NCI-H146 (cell line): ENCODE data around the gene RNF4.

Experiments
- DNase-seq: peaks from one replicate; lab custom pipeline; 2025; lab: John Stamatoyannopoulos, UW

Gene RNF4

GRCh38 chr4:2437475-2438215 lies 31.3 kb upstream of the RNF4 start:
- DNase-seq: no peak

GRCh38 chr4:2438822-2439718 lies 29.8 kb upstream of the RNF4 start:
- DNase-seq: no peak

DNA sequence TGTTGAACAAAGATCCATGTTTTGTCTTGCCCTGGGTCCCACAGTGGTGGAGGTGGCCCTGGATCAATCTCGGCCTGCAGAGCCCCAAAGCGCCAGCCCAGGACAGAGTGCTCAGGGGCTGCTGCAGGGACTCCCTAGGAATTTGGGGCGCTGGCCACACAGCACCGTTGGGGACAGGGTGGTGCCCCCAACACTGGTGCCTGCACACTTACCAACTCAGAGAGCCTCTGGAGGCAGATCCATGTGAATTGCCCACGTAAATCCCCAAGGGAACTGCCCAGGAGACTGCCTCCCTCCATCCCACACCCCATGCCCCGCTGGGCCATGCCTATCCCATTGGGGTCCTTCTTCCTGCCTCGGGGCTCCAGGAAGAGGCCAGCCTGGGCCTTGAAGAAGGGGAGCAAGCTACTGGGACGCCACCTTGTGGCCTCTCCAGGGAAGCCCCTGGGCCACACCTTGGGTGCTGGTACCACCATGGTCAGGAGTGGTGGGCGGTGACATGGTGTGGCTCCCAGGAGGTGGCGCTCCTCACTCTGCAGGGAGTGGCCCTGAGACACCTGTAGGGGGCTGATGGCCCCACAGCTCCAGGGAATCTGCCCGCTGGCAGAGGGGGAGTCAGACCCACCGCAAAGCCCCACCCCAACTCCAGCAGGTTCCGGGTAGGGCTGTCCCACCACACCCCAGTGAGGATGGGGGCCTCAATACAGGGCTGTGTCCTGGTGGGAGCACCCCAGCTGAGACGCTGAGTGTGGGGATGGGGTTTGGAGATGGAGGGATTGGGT lies 27.3 kb upstream of the RNF4 start:
- peak; percentile 82 for DNase-seq

DNA sequence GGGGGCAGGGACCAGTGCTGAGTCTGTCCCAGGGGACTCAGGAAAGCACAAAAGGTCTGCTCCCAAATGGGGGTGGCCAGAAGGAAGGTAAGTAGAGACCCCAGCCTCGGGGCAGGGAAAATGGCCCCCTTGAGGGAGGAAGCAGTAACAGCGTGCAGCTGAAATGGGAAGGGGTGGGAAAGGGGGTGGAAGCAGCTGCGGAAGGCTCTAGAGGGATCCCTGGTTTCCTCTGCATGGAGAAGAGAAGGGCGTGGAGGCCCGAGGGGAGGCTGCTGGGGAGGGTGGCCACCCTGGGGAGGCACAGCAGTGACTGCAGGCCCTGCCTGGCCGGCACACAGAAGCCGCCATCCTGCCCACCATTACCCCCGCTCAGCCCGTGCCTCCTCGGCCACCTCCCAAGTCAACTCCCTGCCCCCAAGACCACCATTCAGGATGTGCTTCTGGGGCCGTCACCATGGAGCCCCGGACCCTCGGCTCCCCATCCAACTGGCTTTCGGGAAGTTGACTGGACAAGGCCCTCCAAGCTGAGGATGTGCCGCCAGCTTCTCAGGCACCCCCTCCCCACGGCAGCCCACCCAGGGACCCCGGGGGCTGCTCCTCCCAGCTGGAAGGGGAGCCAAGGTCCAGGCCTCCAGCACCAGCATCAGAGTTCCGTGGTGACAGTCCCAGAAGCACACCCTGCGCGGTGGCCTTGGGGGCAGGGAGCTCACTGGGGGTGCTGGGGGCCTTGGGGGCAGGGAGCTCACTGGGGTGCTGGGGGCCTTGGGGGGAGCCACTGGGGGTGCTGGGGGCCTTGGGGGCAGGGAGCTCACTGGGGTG lies 26.5 kb upstream of the RNF4 start:
- no peak for DNase-seq

DNA sequence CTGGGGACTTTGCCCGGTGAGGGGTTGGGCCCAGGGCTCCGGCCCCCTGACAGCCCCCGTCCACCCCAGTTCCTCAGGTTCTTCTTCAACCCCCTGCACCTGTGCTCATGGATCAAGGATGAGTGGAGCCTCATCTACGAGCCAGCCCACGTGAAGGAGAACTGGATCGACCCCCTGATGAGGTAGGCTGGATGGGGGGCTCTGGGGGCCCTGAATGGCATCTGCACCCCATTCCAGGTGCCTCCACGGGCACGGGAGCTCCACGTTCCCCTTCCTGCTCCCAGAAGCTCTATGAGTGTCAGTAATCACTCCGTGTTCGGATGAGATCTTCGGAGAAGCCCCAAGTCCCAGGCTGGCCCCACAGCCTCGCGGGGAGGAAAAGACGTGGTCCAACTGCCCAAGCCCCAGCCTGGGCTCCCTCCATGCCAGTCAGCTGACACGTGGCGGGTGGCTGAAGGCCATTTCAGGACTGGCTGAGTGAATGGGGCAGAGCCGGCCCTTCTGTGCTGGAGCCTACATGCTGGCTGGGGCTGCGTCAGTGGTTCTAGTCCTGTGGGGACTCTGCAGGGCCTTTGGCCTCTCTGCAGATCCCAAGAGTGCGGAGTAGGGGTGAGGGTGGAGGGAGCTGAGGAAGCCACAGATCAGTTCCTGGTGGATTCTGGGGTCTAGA lies 25.7 kb upstream of the RNF4 start:
- no peak for DNase-seq

DNA sequence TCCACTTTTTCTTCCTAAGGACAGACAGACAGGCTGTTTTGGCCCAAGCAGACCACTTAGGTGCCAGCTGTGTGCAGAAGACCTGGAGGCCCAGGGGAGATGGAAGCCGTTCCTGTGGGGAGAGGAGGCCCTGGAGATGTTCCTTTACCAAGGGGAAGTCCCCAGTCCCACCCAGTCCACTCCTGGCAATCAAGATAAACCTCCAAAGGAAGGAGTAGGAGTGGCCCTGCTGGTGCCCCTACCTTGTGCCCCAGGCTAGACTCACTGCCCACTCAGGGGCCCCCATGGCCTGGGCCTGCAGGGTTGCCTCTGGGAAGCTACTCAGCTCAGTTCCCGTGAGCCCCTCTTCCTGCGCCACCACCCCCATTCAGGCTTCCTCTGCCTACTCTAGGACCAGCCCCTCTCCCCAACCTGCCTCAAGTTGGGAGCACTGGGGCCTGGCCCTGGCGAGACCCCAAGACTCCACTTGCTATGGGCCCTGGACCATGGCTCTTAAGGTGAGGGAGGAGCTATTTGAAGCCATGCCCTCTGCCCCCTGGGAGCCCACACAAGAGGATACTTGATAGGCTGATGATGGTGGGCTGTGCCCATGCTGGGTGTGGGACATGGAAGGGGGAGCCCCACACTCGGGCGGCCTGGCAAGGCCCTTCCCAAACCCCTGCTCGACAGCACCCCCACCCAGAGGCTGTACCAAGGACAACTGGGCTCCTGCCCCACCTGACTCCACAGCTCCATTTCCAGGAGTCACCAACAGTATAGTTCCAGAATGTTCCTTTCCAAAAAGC lies 24.8 kb upstream of the RNF4 start:
- no peak for DNase-seq

GRCh38 chr4:2445130-2445529 lies 23.8 kb upstream of the RNF4 start:
- no peak for DNase-seq

GRCh38 chr4:2445571-2445970 lies 23.3 kb upstream of the RNF4 start:
- no peak for DNase-seq

- no peak for DNase-seq
Observed at GRCh38 chr4:2446656-2447564, 22.0 kb upstream of the RNF4 start.

DNA sequence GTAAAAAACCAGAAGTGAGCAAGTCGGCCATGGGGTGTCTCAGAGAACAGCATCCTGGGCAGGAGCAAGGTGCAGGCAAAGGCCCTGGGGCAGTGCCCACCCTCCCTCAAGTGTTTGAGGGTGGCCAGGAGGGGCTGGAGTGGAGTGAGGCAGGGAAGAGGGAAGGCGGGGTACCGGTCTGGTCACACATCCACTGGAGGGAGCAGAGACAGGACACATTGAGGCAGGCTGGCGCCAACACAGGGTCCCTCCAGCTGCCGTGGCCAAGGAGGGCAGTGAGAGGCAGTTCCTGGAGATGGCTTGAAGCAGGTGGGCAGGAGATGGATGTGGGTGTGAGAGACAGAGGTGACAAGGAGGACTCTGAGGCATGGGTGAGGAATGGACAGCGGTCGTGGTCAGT lies 20.3 kb upstream of the RNF4 start:
- no peak for DNase-seq

GRCh38 chr4:2449051-2449450 lies 19.9 kb upstream of the RNF4 start:
- no peak for DNase-seq

DNA sequence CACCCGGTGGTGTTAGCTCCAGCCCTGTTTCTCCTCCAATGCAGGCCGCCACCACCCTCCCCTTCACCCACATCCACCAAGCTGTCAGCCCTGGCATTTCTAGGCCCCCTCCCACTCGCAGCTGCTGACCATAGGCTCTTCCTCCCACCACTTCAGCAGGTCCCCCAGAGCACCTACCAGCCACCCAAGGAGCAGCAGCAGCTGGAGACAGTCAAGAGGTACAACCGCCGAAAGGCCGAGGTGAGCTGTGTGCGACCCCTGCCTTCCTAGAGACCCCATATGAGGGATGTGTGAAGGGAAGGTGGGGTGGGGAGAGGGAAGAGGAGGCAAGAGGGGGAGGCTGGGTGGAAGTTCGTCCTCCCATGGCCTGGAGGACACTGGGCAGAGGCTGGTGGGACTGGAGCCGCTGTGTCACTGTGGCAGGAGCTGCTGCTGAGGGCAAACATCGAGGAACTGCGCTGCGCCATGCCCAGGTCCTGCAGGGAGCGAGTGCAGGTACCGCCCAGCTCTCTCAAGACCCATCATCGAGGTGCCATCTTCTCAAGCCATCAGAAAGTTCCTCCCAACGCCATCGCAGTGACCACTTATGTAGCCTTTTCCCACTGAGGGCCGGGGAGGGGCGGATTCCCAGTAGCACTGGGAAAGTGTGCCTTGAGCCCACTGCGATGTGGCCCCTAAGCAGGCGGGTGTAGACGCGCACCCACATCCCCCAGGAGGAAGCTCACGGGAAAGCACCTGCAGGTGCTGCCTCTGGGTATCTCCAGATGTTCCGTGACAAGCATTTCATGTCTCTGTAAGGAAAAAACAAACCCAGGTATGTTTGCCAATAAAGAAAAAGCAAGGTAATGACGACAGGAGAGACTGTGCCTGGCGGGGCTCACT lies 19.2 kb upstream of the RNF4 start:
- DNase-seq: no peak

- no peak for DNase-seq
Observed at GRCh38 chr4:2450394-2451035, 18.4 kb upstream of the RNF4 start.

DNA sequence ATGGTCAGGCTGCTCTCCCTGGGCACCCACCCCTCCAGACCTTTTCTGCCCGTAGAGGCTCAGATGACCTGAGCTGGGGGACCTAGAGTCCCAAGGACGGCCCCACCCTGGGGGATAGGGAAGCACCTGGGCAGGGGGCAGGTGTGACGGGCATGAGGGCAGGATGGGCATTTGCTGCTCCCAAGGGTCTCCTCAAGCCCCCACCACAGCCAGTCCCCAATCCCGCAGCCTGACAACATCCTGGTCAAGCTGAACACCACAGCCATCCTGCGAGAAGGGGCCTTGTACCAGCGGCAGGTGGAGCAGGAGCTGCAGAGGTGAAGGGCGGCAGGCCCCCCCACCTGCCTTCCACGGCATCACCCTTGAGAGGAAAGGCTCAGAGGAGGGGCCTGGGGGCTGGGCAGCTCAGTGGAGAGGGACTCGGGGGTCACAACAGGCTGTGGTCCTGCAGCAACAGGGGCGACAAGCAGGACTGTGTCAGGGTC lies 17.8 kb upstream of the RNF4 start:
- no peak for DNase-seq

GRCh38 chr4:2451821-2452785 lies 16.8 kb upstream of the RNF4 start:
- no peak for DNase-seq
